HepG2 (cell line): ENCODE results near the gene HSF4. TPM values are rescaled to one million over a fixed set of nuclear protein-coding genes. Genes with fewer than 3 reads are reported as not detected.
A peak's percentile ranks its signal among the peaks of the same experiment; 100 is the strongest.

Experiments used
- ARNT ChIP-seq: fragments of 450-650 bp; IDR thresholded peaks from 2 replicates; pipeline ENCODE4 v1.6.1; 2017
- CEBPG ChIP-seq: IDR thresholded peaks from 2 replicates; pipeline ENCODE4 v1.6.1; 2016
- FOXO1 ChIP-seq: sonication (generic); formaldehyde crosslinking; IDR thresholded peaks from 2 replicates; pipeline ENCODE4 v1.4.0; 2020; ENCODE audit warnings: missing genetic modification reagents
- HDAC1 ChIP-seq: sonication (generic); formaldehyde crosslinking; IDR thresholded peaks from 2 replicates; pipeline ENCODE4 v1.5.1; 2020; ENCODE audit warnings: mild to moderate bottlenecking, missing genetic modification reagents
- KMT2B ChIP-seq: IDR thresholded peaks from 2 replicates; pipeline ENCODE4 v1.6.1; 2016; ENCODE audit warnings: missing genetic modification reagents, missing compliant biosample characterization
- LRRFIP1 ChIP-seq: sonication (generic); formaldehyde crosslinking; conservative IDR thresholded peaks from 2 replicates; pipeline ENCODE4 v1.4.0; 2020; ENCODE audit warnings: missing genetic modification reagents
- NCOA1 ChIP-seq: sonication (generic); formaldehyde crosslinking; IDR thresholded peaks from 2 replicates; pipeline ENCODE4 v1.9.0; 2021; ENCODE audit warnings: missing genetic modification reagents
- NR2F2 ChIP-seq: IDR thresholded peaks from 2 replicates; pipeline ENCODE4 v1.6.1; 2012; ENCODE audit warnings: low read depth, inconsistent platforms, borderline replicate concordance
- PLSCR1 ChIP-seq: sonication (generic); formaldehyde crosslinking; IDR thresholded peaks from 2 replicates; pipeline ENCODE4 v1.5.0; 2020; ENCODE audit warnings: missing genetic modification reagents, mild to moderate bottlenecking, borderline replicate concordance
- RBAK ChIP-seq: sonication (generic); formaldehyde crosslinking; IDR thresholded peaks from 2 replicates; pipeline ENCODE4 v1.5.1; 2020; ENCODE audit warnings: mild to moderate bottlenecking, missing genetic modification reagents
- RXRB ChIP-seq: IDR thresholded peaks from 2 replicates; pipeline ENCODE4 v1.6.1; 2016; ENCODE audit warnings: borderline replicate concordance, missing genetic modification reagents, missing compliant biosample characterization
- SIX4 ChIP-seq: sonication (generic); formaldehyde crosslinking; IDR thresholded peaks from 2 replicates; pipeline ENCODE4 v1.4.0; 2020; ENCODE audit warnings: missing genetic modification reagents
- SOX5 ChIP-seq: IDR thresholded peaks from 2 replicates; pipeline ENCODE4 v1.6.1; 2016; ENCODE audit warnings: borderline replicate concordance
- TARDBP ChIP-seq: sonication (generic); formaldehyde crosslinking; IDR thresholded peaks from 2 replicates; pipeline ENCODE4 v1.8.0; 2022; ENCODE audit warnings: mild to moderate bottlenecking, missing genetic modification reagents
- TEAD3 ChIP-seq: optimal IDR thresholded peaks from 2 replicates; pipeline ENCODE3; 2016; ENCODE audit warnings: borderline replicate concordance
- TSC22D2 ChIP-seq: sonication (generic); formaldehyde crosslinking; IDR thresholded peaks from 2 replicates; pipeline ENCODE4 v1.5.1; 2020; ENCODE audit warnings: missing genetic modification reagents, mild to moderate bottlenecking, borderline replicate concordance
- ZEB1 ChIP-seq: IDR thresholded peaks from 2 replicates; pipeline ENCODE4 v1.6.1; 2012; ENCODE audit warnings: mild to moderate bottlenecking, low read depth, inconsistent platforms; ENCODE audit not compliant: insufficient replicate concordance
- ZFX ChIP-seq: sonication (generic); formaldehyde crosslinking; IDR thresholded peaks from 2 replicates; pipeline ENCODE4 v1.4.0; 2020; ENCODE audit warnings: mild to moderate bottlenecking, low read depth, missing genetic modification reagents, moderate library complexity
- ZFY ChIP-seq: sonication (generic); formaldehyde crosslinking; IDR thresholded peaks from 2 replicates; pipeline ENCODE4 v1.4.0; 2020; ENCODE audit warnings: missing genetic modification reagents
- ZMYM4 ChIP-seq: sonication (generic); formaldehyde crosslinking; IDR thresholded peaks from 2 replicates; pipeline ENCODE4 v1.8.1; 2023; ENCODE audit warnings: mild to moderate bottlenecking, missing genetic modification reagents
- ZNF24 ChIP-seq: fragments of 450-650 bp; IDR thresholded peaks from 2 replicates; pipeline ENCODE4 v1.6.1; 2017; ENCODE audit warnings: antibody characterized with exemption, mild to moderate bottlenecking
- ZNF496 ChIP-seq: sonication (generic); formaldehyde crosslinking; IDR thresholded peaks from 2 replicates; pipeline ENCODE4 v1.8.1; 2023; ENCODE audit warnings: mild to moderate bottlenecking, moderate library complexity, missing genetic modification reagents; ENCODE audit not compliant: insufficient replicate concordance
- ZNF562 ChIP-seq: sonication (generic); formaldehyde crosslinking; IDR thresholded peaks from 2 replicates; pipeline ENCODE4 v1.8.0; 2022; ENCODE audit warnings: missing genetic modification reagents, borderline replicate concordance
- ZNF619 ChIP-seq: sonication (generic); formaldehyde crosslinking; IDR thresholded peaks from 2 replicates; pipeline ENCODE4 v1.4.0; 2020; ENCODE audit warnings: mild to moderate bottlenecking, missing genetic modification reagents
- polyA plus RNA-seq, 8 experiments: library from polyadenylated mRNA; depleted of rRNA in 3 of 8; stranded (reverse) in 7 of 8; unstranded in 1 of 8; fragments of >200 nt; fragmentation: Illumina TruSeq in 4 of 8; extraction: Trizol in 4 of 8; gene quantifications; 2 replicates each; pipeline versions ENCODE4 v1.2.1 to v1.2.3, GENCODE V29; 2011 to 2016; ENCODE audit warnings: low read depth in 4 of 8, missing spikeins in 1 of 8, mixed read lengths in 1 of 8; ENCODE audit not compliant: insufficient read depth in 1 of 8
- total RNA-seq, 5 experiments: library from RNA; depleted of rRNA; stranded (reverse); fragments of >200 nt; fragmentation: Illumina TruSeq; extraction: Trizol; gene quantifications; 2 replicates each; pipeline ENCODE4 v1.2.3, GENCODE V29; 2016; ENCODE audit warnings: low read depth in 1 of 5
- TF ChIP-seq, protein P1 (sequence below): sonication (generic); formaldehyde crosslinking; IDR thresholded peaks from 2 replicates; pipeline ENCODE4 v1.4.0; 2020; ENCODE audit warnings: missing genetic modification reagents
- TF ChIP-seq, protein P2 (sequence below): sonication (generic); formaldehyde crosslinking; IDR thresholded peaks from 2 replicates; pipeline ENCODE4 v1.4.0; 2020; ENCODE audit warnings: missing genetic modification reagents

HSF4 gene
- total and polyA plus RNA-seq, 2 of the 13 experiments (the other 11 are each of a cell fraction or from before 2014, with no cell fraction given), result 3.5 to 16.9 TPM

DNA sequence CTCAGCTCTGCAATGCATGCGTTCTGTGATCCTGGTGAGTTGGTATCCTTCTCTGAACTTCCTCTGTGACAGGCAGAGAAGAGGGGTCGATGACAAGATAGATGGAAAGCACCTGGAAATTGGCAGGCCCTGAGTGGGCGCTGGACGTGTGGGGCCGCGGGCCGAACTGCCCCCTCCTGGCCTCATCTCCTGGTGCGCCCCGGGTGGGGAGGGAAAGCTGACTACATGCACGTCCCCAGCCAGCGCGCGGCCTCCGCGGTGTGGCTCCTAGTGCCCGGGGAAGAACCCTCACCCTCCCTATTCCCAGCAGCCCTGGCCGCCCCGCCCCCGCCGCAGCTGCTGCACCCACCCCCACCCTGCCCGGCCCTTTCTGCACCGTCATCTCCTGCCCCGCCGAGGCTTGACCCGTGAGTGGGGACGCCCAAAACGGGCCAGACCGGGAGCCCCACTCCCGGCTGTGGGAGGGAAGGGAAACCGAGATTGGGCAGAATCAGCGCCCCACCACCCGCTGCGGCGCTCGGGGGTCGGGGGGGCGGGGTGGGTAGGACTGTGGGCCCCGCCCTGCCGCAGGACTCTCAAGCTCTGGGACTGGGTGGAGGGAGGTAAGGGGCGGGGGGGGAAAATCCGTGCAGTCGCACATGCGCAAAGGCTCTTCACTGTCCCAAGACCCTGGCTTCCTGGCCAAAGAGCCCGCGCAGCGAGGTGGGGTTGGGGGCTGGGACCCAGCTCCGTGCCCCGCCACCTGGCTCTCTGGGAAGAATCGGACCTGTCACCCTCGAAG is 5.8 kb downstream of the HSF4 start, which contains the start of gene NOL3 (continued):
- TF ChIP-seq PLSCR1 (no peak), KMT2B (CRISPR knock-in tag) (peak; percentile 59; the same call in 1 of the 2 replicates), ZMYM4 (CRISPR knock-in tag) (peak; percentile 44; the same call in 1 of the 2 replicates), ZNF619 (CRISPR knock-in tag) (peak; percentile 21; the same call in 1 of the 2 replicates), SIX4 (CRISPR knock-in tag) (peak; percentile 46; the same call in 1 of the 2 replicates), ZEB1 (no peak), ZFX (CRISPR knock-in tag) (peak; percentile 96), LRRFIP1 (CRISPR knock-in tag) (no peak), HDAC1 (peak; percentile 67), TARDBP (CRISPR knock-in tag) (peak; percentile 47; the same call in 1 of the 2 replicates), TEAD3 (no peak), NR2F2 (0 out of 2 replicates have a peak, but pooled peaks have one; percentile 23), ARNT (no peak), FOXO1 (CRISPR knock-in tag) (peak; percentile 67; the same call in 1 of the 2 replicates), CEBPG (CRISPR knock-in tag) (peak; percentile 21; the same call in 1 of the 2 replicates), TSC22D2 (CRISPR knock-in tag) (no peak), ZNF24 (no peak), NCOA1 (0 out of 2 replicates have a peak, but pooled peaks have one; percentile 58), RXRB (CRISPR knock-in tag) (peak; percentile 36; the same call in 1 of the 2 replicates), SOX5 (CRISPR knock-in tag) (0 out of 2 replicates have a peak, but pooled peaks have one; percentile 18), ZNF496 (CRISPR knock-in tag) (no peak), ZFY (CRISPR knock-in tag) (peak; percentile 76; the same call in 1 of the 2 replicates), ZNF562 (CRISPR knock-in tag) (no peak), RBAK (CRISPR knock-in tag) (peak; percentile 67; the same call in 1 of the 2 replicates)
- TF ChIP-seq, protein P1, sequence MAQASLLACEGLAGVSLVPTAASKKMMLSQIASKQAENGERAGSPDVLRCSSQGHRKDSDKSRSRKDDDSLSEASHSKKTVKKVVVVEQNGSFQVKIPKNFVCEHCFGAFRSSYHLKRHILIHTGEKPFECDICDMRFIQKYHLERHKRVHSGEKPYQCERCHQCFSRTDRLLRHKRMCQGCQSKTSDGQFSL (CRISPR knock-in tag), result 0 out of 2 replicates have a peak, but pooled peaks have one; percentile 16
- TF ChIP-seq, protein P2, sequence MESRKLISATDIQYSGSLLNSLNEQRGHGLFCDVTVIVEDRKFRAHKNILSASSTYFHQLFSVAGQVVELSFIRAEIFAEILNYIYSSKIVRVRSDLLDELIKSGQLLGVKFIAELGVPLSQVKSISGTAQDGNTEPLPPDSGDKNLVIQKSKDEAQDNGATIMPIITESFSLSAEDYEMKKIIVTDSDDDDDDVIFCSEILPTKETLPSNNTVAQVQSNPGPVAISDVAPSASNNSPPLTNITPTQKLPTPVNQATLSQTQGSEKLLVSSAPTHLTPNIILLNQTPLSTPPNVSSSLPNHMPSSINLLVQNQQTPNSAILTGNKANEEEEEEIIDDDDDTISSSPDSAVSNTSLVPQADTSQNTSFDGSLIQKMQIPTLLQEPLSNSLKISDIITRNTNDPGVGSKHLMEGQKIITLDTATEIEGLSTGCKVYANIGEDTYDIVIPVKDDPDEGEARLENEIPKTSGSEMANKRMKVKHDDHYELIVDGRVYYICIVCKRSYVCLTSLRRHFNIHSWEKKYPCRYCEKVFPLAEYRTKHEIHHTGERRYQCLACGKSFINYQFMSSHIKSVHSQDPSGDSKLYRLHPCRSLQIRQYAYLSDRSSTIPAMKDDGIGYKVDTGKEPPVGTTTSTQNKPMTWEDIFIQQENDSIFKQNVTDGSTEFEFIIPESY (CRISPR knock-in tag), result peak; percentile 43; the same call in 1 of the 2 replicates
